Ishikawa (cell line): ENCODE results near the gene ACVR1.

Experiments used
- CEBPB ChIP-seq: IDR thresholded peaks from 2 replicates; pipeline ENCODE4 v1.6.1; 2012
- CREB1 ChIP-seq: IDR thresholded peaks from 2 replicates; pipeline ENCODE4 v1.6.1; 2012; ENCODE audit warnings: low read depth
- EGR1 ChIP-seq: IDR thresholded peaks from 2 replicates; pipeline ENCODE4 v1.6.1; 2012
- EP300 ChIP-seq: IDR thresholded peaks from 2 replicates; pipeline ENCODE4 v1.6.1; 2012; ENCODE audit warnings: borderline replicate concordance
- FOXM1 ChIP-seq: IDR thresholded peaks from 2 replicates; pipeline ENCODE4 v1.6.1; 2012; ENCODE audit warnings: low read depth, borderline replicate concordance
- NFIC ChIP-seq: IDR thresholded peaks from 2 replicates; pipeline ENCODE4 v1.6.1; 2012
- RAD21 ChIP-seq: IDR thresholded peaks from 2 replicates; pipeline ENCODE4 v1.6.1; 2012; ENCODE audit warnings: low read depth
- REST ChIP-seq: IDR thresholded peaks from 2 replicates; pipeline ENCODE4 v1.6.1; 2012; ENCODE audit warnings: low read depth, mild to moderate bottlenecking
- TAF1 ChIP-seq: IDR thresholded peaks from 2 replicates; pipeline ENCODE4 v1.6.1; 2012; ENCODE audit warnings: low read depth, mild to moderate bottlenecking
- TCF12 ChIP-seq: IDR thresholded peaks from 2 replicates; pipeline ENCODE4 v1.6.1; 2012; ENCODE audit warnings: low read depth
- TEAD4 ChIP-seq: IDR thresholded peaks from 2 replicates; pipeline ENCODE4 v1.6.1; 2012
- YY1 ChIP-seq: IDR thresholded peaks from 2 replicates; pipeline ENCODE4 v1.6.1; 2012; ENCODE audit warnings: low read depth
- ZBTB7A ChIP-seq: IDR thresholded peaks from 2 replicates; pipeline ENCODE4 v1.6.1; 2012; ENCODE audit warnings: low read depth
- TF ChIP-seq, protein P1 (sequence below): IDR thresholded peaks from 2 replicates; pipeline ENCODE4 v1.6.1; 2012
- TF ChIP-seq, protein P2 (sequence below): IDR thresholded peaks from 2 replicates; pipeline ENCODE4 v1.6.1; 2012

ACVR1 gene

DNA sequence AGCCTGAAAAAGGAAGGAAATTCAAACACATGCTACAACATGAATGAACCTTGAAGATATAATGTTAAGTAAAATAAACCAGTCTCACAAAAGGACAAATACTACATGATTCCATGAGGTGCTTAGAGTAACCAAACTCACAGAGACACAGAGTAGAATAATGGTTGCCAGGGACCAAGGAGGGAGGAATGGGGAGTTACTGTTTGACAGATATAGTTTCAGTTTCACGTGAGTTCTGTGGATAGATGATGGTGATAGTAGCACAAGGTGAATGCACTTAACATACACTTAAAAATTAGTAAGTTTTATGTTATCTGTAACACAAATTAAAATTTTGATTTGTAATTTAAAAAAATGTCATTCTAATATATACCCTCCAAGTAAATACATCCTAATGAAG is 140.6 kb downstream of the ACVR1 start:
- no peak for TF ChIP-seq FOXM1
- TF ChIP-seq NFIC, result no peak
- TF ChIP-seq CEBPB, result no peak
- no peak for TF ChIP-seq CREB1
- TF ChIP-seq, protein P1, sequence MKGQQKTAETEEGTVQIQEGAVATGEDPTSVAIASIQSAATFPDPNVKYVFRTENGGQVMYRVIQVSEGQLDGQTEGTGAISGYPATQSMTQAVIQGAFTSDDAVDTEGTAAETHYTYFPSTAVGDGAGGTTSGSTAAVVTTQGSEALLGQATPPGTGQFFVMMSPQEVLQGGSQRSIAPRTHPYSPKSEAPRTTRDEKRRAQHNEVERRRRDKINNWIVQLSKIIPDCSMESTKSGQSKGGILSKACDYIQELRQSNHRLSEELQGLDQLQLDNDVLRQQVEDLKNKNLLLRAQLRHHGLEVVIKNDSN, result no peak
- TF ChIP-seq EP300, result no peak
- TF ChIP-seq TEAD4, result no peak
- no peak for TF ChIP-seq EGR1
- TF ChIP-seq YY1, result no peak
- TF ChIP-seq RAD21, result no peak
- no peak for TF ChIP-seq TAF1
- TF ChIP-seq, protein P2, sequence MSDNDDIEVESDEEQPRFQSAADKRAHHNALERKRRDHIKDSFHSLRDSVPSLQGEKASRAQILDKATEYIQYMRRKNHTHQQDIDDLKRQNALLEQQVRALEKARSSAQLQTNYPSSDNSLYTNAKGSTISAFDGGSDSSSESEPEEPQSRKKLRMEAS, result no peak
- TF ChIP-seq TCF12, result no peak

- no peak for TF ChIP-seq TCF12
- TF ChIP-seq, protein P2, result no peak
Measured at GRCh38 chr2:157733263-157733662, 142.9 kb downstream of the ACVR1 start.

GRCh38 chr2:157732596-157732995 is 143.5 kb downstream of the ACVR1 start:
- TF ChIP-seq TCF12 (no peak), REST (no peak), NFIC (no peak), RAD21 (no peak), CREB1 (no peak), CEBPB (no peak), ZBTB7A (no peak), TEAD4 (no peak), FOXM1 (no peak), EGR1 (no peak), EP300 (no peak), YY1 (no peak)
- TF ChIP-seq, protein P1, result no peak
- TF ChIP-seq, protein P2, result no peak

GRCh38 chr2:157727693-157728092 is 148.4 kb downstream of the ACVR1 start:
- no peak for TF ChIP-seq CREB1
- no peak for TF ChIP-seq TEAD4
- no peak for TF ChIP-seq ZBTB7A
- TF ChIP-seq RAD21, result no peak
- TF ChIP-seq NFIC, result no peak
- no peak for TF ChIP-seq TCF12
- TF ChIP-seq EP300, result no peak
- no peak for TF ChIP-seq CEBPB
- no peak for TF ChIP-seq FOXM1
- TF ChIP-seq, protein P1, result no peak
- TF ChIP-seq, protein P2, result no peak
- no peak for TF ChIP-seq REST

GRCh38 chr2:157726946-157727345 is 149.2 kb downstream of the ACVR1 start:
- TF ChIP-seq EGR1 (no peak), FOXM1 (no peak), CREB1 (no peak), ZBTB7A (no peak), RAD21 (no peak), TCF12 (no peak), EP300 (no peak), CEBPB (no peak), NFIC (no peak), TEAD4 (no peak), REST (no peak), TAF1 (no peak)
- TF ChIP-seq, protein P2, result no peak
- TF ChIP-seq, protein P1, result no peak
